HCT116 (cell line): ENCODE data around the gene ARHGEF17. TPM values are rescaled to one million over a fixed set of nuclear protein-coding genes. Genes with fewer than 3 reads are reported as not detected.

Experiments used
- ATAC-seq: fragments of 200-7000 bp; cut with Tn5 transposase; 2 replicates; pipeline ENCODE4 v1.9.1; 2020; ENCODE audit warnings: mild to moderate bottlenecking, moderate library complexity
- BruUV-seq: library from RNA; stranded (reverse); fragments of 400-500 nt; replicated peaks from 2 replicates; lab custom pipeline; 2021; lab: Mats Ljungman, UMichigan
- CTCF ChIA-PET: fragments of 300-600 bp; sonication (Branson Sonifier 250); formaldehyde crosslinking; loops from one replicate; lab custom pipeline; 2021; ENCODE audit warnings: antibody characterized with exemption; lab: Charles Lee
- POLR2A ChIA-PET: fragments of 300-600, 350-600 bp; sonication (Branson Sonifier 250); formaldehyde crosslinking; loops from one replicate; lab custom pipeline; 2021; ENCODE audit warnings: antibody characterized with exemption; lab: Charles Lee
- RAD21 ChIA-PET, 2 experiments: fragments of 300-600 bp; sonication (Branson Sonifier 250); formaldehyde crosslinking; loops; one replicate each; lab custom pipeline; 2023; ENCODE audit warnings: low total read pairs in 2 of 2; ENCODE audit not compliant: uncharacterized antibody in 2 of 2, unreplicated experiment in 2 of 2, low non-redundant PET in 1 of 2; lab: Charles Lee
- DNase-seq: peaks from one replicate; pipeline ENCODE4 v3.0.0-alpha.2; 2010; ENCODE audit warnings: low read depth, low spot score
- H2AFZ ChIP-seq: fragments of 200-600 bp; shearing (Covaris generic), sonication (generic); 2 replicates; pipeline ENCODE4 v1.6.1; 2017; ENCODE audit warnings: low read depth, mixed run types, mixed read lengths, antibody characterized with exemption, low read length; ENCODE audit not compliant: poor library complexity, severe bottlenecking
- H3K27ac ChIP-seq: 2 replicates; pipeline ENCODE4 v1.5.1; 2012; ENCODE audit warnings: low read depth, low read length
- H3K27me3 ChIP-seq: fragments of 200-600 bp; sonication (generic); 2 replicates; pipeline ENCODE4 v1.6.1; 2016; ENCODE audit warnings: mixed run types, low read length, mixed read lengths; ENCODE audit not compliant: insufficient read depth
- H3K36me3 ChIP-seq, 2 experiments: fragments of 200-500 bp in 1 of 2; fragments of 200-600 bp in 1 of 2; sonication (Bioruptor generic) in 1 of 2; sonication (generic) in 1 of 2; 2 replicates each; pipeline versions ENCODE4 v1.5.1 to v1.6.1; 2014 to 2016; ENCODE audit warnings: low read length in 2 of 2, inconsistent platforms in 1 of 2, mixed read lengths in 1 of 2, mixed run types in 1 of 2; ENCODE audit not compliant: insufficient read depth in 2 of 2, control insufficient read depth in 1 of 2
- H3K4me1 ChIP-seq, 2 experiments: fragments of 200-600 bp in 1 of 2; sonication (generic) in 1 of 2; 2 replicates each; pipeline versions ENCODE4 v1.5.1 to v1.6.1; 2012 to 2017; ENCODE audit warnings: low read length in 2 of 2, inconsistent platforms in 1 of 2, mild to moderate bottlenecking in 1 of 2, mixed read lengths in 1 of 2, mixed run types in 1 of 2, moderate library complexity in 1 of 2; ENCODE audit not compliant: insufficient read depth in 2 of 2, control insufficient read depth in 1 of 2
- H3K4me2 ChIP-seq: fragments of 200-600 bp; sonication (generic); 2 replicates; pipeline ENCODE4 v1.6.1; 2017; ENCODE audit warnings: mixed run types, low read length, mixed read lengths
- H3K4me3 ChIP-seq, 2 experiments: fragments of 200-600 bp in 1 of 2; sonication (generic) in 1 of 2; replicated peaks in 1 of 2; 2 replicates each; pipeline ENCODE4 v1.5.1; 2011 to 2016; ENCODE audit warnings: low read length in 2 of 2, control low read depth in 1 of 2, low read depth in 1 of 2, mild to moderate bottlenecking in 1 of 2, mixed read lengths in 1 of 2, mixed run types in 1 of 2
- H3K79me2 ChIP-seq: fragments of 200-600 bp; sonication (generic); 2 replicates; pipeline ENCODE4 v1.6.1; 2017; ENCODE audit warnings: mild to moderate bottlenecking, mixed run types, low read length, moderate library complexity, mixed read lengths; ENCODE audit not compliant: insufficient read depth
- H3K9ac ChIP-seq: fragments of 200-600 bp; sonication (generic); 2 replicates; pipeline ENCODE4 v1.6.1; 2016; ENCODE audit warnings: low read length, mixed read lengths
- H3K9me2 ChIP-seq: fragments of 200-600 bp; sonication (generic), shearing (Covaris generic); 2 replicates; pipeline ENCODE4 v1.6.1; 2017; ENCODE audit warnings: mixed run types, mild to moderate bottlenecking, moderate library complexity; ENCODE audit not compliant: insufficient read depth
- H3K9me3 ChIP-seq, 2 experiments: fragments of 200-500 bp in 1 of 2; fragments of 200-600 bp in 1 of 2; sonication (Bioruptor generic) in 1 of 2; sonication (generic) in 1 of 2; 2 replicates each; pipeline ENCODE4 v1.6.1; 2014 to 2017; ENCODE audit warnings: low read length in 2 of 2, mixed read lengths in 2 of 2, inconsistent platforms in 1 of 2, low read depth in 1 of 2, mild to moderate bottlenecking in 1 of 2, mixed run types in 1 of 2, moderate library complexity in 1 of 2; ENCODE audit not compliant: control insufficient read depth in 1 of 2, insufficient read depth in 1 of 2
- H4K20me1 ChIP-seq: fragments of 200-600 bp; sonication (generic), shearing (Covaris generic); 2 replicates; pipeline ENCODE4 v1.6.1; 2017; ENCODE audit warnings: mixed run types, mild to moderate bottlenecking, moderate library complexity; ENCODE audit not compliant: insufficient read depth
- ATF3 ChIP-seq: IDR thresholded peaks from 2 replicates; pipeline ENCODE4 v1.6.1; 2012
- CBX3 ChIP-seq: IDR thresholded peaks from 2 replicates; pipeline ENCODE4 v1.6.1; 2012; ENCODE audit warnings: low read depth
- CEBPB ChIP-seq: IDR thresholded peaks from 2 replicates; pipeline ENCODE4 v1.6.1; 2012; ENCODE audit warnings: low read depth
- EGR1 ChIP-seq: IDR thresholded peaks from 2 replicates; pipeline ENCODE4 v1.6.1; 2012; ENCODE audit warnings: low read depth
- ELF1 ChIP-seq: IDR thresholded peaks from 2 replicates; pipeline ENCODE4 v1.6.1; 2012; ENCODE audit warnings: low read depth, borderline replicate concordance
- EZH2 ChIP-seq: fragments of 200-600 bp; sonication (generic); IDR thresholded peaks from 2 replicates; pipeline ENCODE4 v1.6.1; 2017; ENCODE audit warnings: antibody characterized with exemption, mixed run types
- EZH2phosphoT487 ChIP-seq: fragments of 200-600 bp; IDR thresholded peaks from 2 replicates; pipeline ENCODE4 v1.6.1; 2018; ENCODE audit warnings: antibody characterized with exemption, borderline replicate concordance
- JUND ChIP-seq: IDR thresholded peaks from 2 replicates; pipeline ENCODE4 v1.6.1; 2012
- MAX ChIP-seq: IDR thresholded peaks from 2 replicates; pipeline ENCODE4 v1.6.1; 2012
- POLR2A ChIP-seq: IDR thresholded peaks from 2 replicates; pipeline ENCODE4 v1.7.0; 2011; ENCODE audit warnings: borderline replicate concordance; ENCODE audit not compliant: insufficient read depth, insufficient read length; ENCODE audit errors: extremely low read depth
- RAD21 ChIP-seq: IDR thresholded peaks from 2 replicates; pipeline ENCODE4 v1.6.1; 2012; ENCODE audit warnings: low read depth, mild to moderate bottlenecking
- SRF ChIP-seq: IDR thresholded peaks from 2 replicates; pipeline ENCODE4 v1.6.1; 2012; ENCODE audit warnings: low read depth
- TCF7L2 ChIP-seq: IDR thresholded peaks from 2 replicates; pipeline ENCODE4 v1.7.0; 2011; ENCODE audit warnings: borderline replicate concordance, inconsistent platforms; ENCODE audit not compliant: insufficient read depth, insufficient read length; ENCODE audit errors: extremely low read depth
- YY1 ChIP-seq: IDR thresholded peaks from 2 replicates; pipeline ENCODE4 v1.6.1; 2011; ENCODE audit warnings: low read length, low read depth, moderate library complexity, mild to moderate bottlenecking; ENCODE audit not compliant: insufficient replicate concordance; ENCODE audit errors: extremely low read depth
- ZFX ChIP-seq: fragments of 450-650 bp; IDR thresholded peaks from 2 replicates; pipeline ENCODE4 v1.6.1; 2017
- intact Hi-C: fragments of 100-400 bp; cut with micrococcal nuclease; formaldehyde crosslinking; loops from 2 replicates; pipeline ENCODE4 v1.10.0; 2022
- total RNA-seq: library from RNA; stranded (reverse); gene quantifications from one replicate; pipeline ENCODE4 v1.2.1, GENCODE V29; 2021; ENCODE audit not compliant: unreplicated experiment
- TF ChIP-seq, protein P1 (sequence below), 3 experiments: fragments of 200-600 bp in 1 of 3; sonication (generic) in 1 of 3; IDR thresholded peaks in 2 of 3; conservative IDR thresholded peaks in 1 of 3; 2 replicates each; pipeline ENCODE4 v1.5.1; 2012 to 2017; ENCODE audit warnings: low read depth in 2 of 3, low read length in 2 of 3, antibody characterized with exemption in 1 of 3, borderline replicate concordance in 1 of 3, control low read depth in 1 of 3, mild to moderate bottlenecking in 1 of 3, mixed read lengths in 1 of 3, mixed run types in 1 of 3, moderate library complexity in 1 of 3; ENCODE audit not compliant: insufficient read depth in 1 of 3
- TF ChIP-seq, protein P2 (sequence below): IDR thresholded peaks from 2 replicates; pipeline ENCODE4 v1.6.1; 2012; ENCODE audit warnings: low read depth

ARHGEF17 gene
- total RNA-seq, 1 experiment from 2014 or later = 18.2 TPM

DNA sequence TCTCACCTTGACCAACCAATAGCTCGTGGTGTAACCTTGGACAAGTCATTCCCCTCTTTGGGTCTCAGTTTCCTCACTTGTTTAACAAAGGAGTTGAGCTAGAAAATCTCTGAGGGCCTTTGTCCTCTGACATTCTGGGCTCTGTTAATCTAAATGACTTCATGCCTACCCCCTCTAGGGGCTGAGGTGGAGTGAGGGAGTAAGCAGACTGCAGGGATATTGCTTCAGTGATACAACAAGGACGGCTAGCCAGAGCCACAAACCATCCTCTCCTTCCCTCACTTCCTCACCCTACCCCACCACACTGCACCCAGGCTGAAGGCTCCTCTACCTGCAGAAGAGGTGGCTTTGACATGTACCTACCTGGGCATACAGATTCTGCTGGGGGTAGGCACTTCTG is 103.0 kb downstream of the ARHGEF17 start:
- Histone ChIP-seq H3K27ac (no peak overlapping the region), H3K9ac (no peak overlapping the region), H3K9me3 (no peaks in the 10 kb centered on the region), H3K9me2 (no peaks in the 10 kb centered on the region), H4K20me1 (no peaks in the 10 kb centered on the region), H3K27me3 (no peaks in the 10 kb centered on the region), H3K4me2 (no peak overlapping the region), H3K4me1 (peaks cover 0 to 3% of the 10 kb centered on the region in 2 experiments; a peak in 1 of 4 replicates), H3K79me2 (no peaks in the 10 kb centered on the region), H2AFZ (no peak overlapping the region), H3K4me3 (no peak overlapping the region)
- CTCF ChIA-PET = no interaction called here
- intact Hi-C loops = no loop called here
- POLR2A ChIA-PET = no interaction called here
- RAD21 ChIA-PET = no interaction called here
- TF ChIP-seq, protein P1, sequence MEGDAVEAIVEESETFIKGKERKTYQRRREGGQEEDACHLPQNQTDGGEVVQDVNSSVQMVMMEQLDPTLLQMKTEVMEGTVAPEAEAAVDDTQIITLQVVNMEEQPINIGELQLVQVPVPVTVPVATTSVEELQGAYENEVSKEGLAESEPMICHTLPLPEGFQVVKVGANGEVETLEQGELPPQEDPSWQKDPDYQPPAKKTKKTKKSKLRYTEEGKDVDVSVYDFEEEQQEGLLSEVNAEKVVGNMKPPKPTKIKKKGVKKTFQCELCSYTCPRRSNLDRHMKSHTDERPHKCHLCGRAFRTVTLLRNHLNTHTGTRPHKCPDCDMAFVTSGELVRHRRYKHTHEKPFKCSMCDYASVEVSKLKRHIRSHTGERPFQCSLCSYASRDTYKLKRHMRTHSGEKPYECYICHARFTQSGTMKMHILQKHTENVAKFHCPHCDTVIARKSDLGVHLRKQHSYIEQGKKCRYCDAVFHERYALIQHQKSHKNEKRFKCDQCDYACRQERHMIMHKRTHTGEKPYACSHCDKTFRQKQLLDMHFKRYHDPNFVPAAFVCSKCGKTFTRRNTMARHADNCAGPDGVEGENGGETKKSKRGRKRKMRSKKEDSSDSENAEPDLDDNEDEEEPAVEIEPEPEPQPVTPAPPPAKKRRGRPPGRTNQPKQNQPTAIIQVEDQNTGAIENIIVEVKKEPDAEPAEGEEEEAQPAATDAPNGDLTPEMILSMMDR (IDR thresholded peaks at IDR 0.05 in 2 of 3, conservative IDR thresholded peaks at IDR 0.05 in 1 of 3; ENCODE audit: borderline replicate concordance in 1 of 3, insufficient read depth in 1 of 3, low read depth in 2 of 3, low read length in 2 of 3) = no peak
- TF ChIP-seq EZH2phosphoT487 (no peak), CBX3 (no peak), YY1 (no peak), EZH2 (no peak), POLR2A (no peak)
- TF ChIP-seq, all 23 proteins: peak for 0
- H3K36me3 ChIP-seq = peaks cover 0 to 4% of the 10 kb centered on the region in 2 experiments; a peak in 1 of 4 replicates
- ATAC-seq (no peak), DNase-seq (no peak)
- no TSS peak for BruUV-seq

DNA sequence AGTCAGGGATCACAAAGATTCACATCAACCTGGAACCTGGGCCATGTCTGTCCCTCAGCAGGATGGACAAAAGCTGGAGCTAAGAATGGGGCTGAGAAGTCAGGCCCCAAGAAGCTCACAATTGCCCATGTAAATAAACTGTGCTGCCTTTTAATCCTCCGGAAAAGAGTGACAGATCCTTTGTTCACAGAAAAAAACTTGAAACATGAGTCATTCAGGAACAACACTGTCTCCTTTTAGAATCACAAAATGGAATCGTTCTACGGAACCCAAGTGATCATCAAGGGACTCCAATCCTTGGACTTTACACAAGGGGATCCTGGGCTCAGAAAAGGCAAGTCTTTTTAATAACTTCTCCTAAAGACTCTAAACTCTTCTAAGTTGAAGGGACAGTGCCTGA is 104.2 kb downstream of the ARHGEF17 start:
- Histone ChIP-seq H2AFZ (no peak overlapping the region), H3K9me2 (no peaks in the 10 kb centered on the region), H4K20me1 (no peaks in the 10 kb centered on the region), H3K4me3 (no peak overlapping the region), H3K4me2 (no peak overlapping the region), H3K36me3 (peaks cover 0 to 4% of the 10 kb centered on the region in 2 experiments; a peak in 1 of 4 replicates), H3K9me3 (no peaks in the 10 kb centered on the region), H3K27me3 (no peaks in the 10 kb centered on the region), H3K27ac (no peak overlapping the region), H3K4me1 (peaks cover 0 to 7% of the 10 kb centered on the region in 2 experiments; a peak in 1 of 4 replicates), H3K9ac (no peak overlapping the region), H3K79me2 (no peaks in the 10 kb centered on the region)
- ChIA-PET CTCF (no interaction called here), POLR2A (no interaction called here), RAD21 (no interaction called here)
- intact Hi-C loops = no loop called here
- DNase-seq = no peak
- ATAC-seq = no peak
- BruUV-seq = no TSS peak
- TF ChIP-seq ATF3 (no peak), ELF1 (no peak), JUND (no peak; the same call in 1 of the 2 replicates), SRF (no peak), MAX (no peak), ZFX (no peak), CBX3 (no peak), POLR2A (no peak), RAD21 (no peak), TCF7L2 (no peak), EGR1 (no peak), CEBPB (no peak)
- TF ChIP-seq, protein P2, sequence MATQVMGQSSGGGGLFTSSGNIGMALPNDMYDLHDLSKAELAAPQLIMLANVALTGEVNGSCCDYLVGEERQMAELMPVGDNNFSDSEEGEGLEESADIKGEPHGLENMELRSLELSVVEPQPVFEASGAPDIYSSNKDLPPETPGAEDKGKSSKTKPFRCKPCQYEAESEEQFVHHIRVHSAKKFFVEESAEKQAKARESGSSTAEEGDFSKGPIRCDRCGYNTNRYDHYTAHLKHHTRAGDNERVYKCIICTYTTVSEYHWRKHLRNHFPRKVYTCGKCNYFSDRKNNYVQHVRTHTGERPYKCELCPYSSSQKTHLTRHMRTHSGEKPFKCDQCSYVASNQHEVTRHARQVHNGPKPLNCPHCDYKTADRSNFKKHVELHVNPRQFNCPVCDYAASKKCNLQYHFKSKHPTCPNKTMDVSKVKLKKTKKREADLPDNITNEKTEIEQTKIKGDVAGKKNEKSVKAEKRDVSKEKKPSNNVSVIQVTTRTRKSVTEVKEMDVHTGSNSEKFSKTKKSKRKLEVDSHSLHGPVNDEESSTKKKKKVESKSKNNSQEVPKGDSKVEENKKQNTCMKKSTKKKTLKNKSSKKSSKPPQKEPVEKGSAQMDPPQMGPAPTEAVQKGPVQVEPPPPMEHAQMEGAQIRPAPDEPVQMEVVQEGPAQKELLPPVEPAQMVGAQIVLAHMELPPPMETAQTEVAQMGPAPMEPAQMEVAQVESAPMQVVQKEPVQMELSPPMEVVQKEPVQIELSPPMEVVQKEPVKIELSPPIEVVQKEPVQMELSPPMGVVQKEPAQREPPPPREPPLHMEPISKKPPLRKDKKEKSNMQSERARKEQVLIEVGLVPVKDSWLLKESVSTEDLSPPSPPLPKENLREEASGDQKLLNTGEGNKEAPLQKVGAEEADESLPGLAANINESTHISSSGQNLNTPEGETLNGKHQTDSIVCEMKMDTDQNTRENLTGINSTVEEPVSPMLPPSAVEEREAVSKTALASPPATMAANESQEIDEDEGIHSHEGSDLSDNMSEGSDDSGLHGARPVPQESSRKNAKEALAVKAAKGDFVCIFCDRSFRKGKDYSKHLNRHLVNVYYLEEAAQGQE = no peak
